Stimulated activated CD8-positive, alpha-beta memory T cell treated with anti-CD3 and anti-CD28 coated beads, Interleukin-15, amount 100 ng/mL, for 48 hours (primary cell): ENCODE measurements around the gene SERPINB13.
"Not testable (repeated sequence)": the region's sequence is repeated elsewhere in the genome, so short reads cannot be mapped to it uniquely, and the experiment has no call there.

Source experiments
- DNase-seq, 2 donors: peaks; one replicate each; pipeline ENCODE4 v3.0.0-alpha.2; 2020; ENCODE audit warnings: low read depth in 2 of 2

SERPINB13 gene

GRCh38 chr18:63590373-63590772 is 3.2 kb downstream of the SERPINB13 start:
- no peak for DNase-seq

DNA sequence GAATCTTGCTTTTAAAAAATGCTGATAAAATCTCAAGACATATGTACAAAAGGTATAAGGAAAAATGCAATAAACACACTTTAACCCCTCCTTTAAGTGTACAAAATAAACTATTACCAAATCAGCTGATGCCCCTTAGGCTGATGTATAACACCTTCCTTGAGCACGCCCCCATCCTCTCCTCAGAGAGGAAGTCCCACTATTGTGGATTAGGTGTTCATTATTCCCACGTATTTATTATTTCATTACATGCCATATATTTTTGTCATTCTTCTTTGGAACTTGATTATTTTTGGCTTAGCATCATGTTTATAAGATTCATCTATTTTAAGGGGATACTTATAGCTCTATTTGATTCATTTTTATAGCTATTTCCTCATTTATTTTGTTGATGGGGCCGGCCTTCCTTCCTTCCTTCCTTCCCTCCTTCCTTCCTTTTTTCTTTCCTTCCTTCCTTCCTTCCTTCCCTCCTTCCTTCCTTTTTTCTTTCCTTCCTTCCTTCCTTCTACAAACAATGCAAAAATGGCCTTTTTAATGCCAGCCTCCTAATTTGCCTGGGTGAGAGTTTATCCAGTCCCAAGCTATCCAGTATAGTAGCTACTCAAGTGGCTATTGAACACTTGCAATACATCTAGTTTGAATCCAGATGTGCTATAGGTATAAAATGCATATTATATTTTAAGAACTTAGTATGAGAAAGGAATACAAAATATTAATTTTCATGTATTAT is 4.0 kb downstream of the SERPINB13 start:
- DNase-seq = no peak

GRCh38 chr18:63591725-63592124 is 4.6 kb downstream of the SERPINB13 start:
- DNase-seq = no peak

- no peak for DNase-seq
These were observed 5.3 kb downstream of the SERPINB13 start for GRCh38 chr18:63592471-63592870.

- no peak for DNase-seq
These were observed 9.8 kb downstream of the SERPINB13 start for GRCh38 chr18:63596964-63597363.

- DNase-seq = no peak
These were observed 16.2 kb downstream of the SERPINB13 start for GRCh38 chr18:63603355-63603754.

DNA sequence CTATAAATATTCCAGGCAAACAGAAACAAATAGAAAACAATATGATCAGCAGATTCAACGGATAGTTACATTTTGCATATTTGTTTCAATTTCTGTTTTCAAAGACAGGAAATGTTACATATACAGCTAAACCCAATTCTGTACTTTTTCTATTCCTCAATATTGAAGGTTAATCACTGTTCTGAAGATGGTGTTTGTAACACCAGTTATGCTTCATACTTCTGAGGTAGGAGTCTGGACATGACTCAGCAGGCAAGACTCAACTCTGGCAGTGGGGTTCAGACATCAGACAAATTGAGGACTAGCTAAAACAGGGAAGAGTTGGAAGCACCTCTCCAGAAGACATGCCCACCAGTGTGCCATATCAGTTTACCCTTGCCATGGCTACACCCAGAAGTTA is 16.6 kb downstream of the SERPINB13 start:
- no peak for DNase-seq

GRCh38 chr18:63604791-63605567 is 17.8 kb downstream of the SERPINB13 start:
- DNase-seq = no peak

GRCh38 chr18:63606526-63606925 is 19.4 kb downstream of the SERPINB13 start:
- DNase-seq = no peak

DNA sequence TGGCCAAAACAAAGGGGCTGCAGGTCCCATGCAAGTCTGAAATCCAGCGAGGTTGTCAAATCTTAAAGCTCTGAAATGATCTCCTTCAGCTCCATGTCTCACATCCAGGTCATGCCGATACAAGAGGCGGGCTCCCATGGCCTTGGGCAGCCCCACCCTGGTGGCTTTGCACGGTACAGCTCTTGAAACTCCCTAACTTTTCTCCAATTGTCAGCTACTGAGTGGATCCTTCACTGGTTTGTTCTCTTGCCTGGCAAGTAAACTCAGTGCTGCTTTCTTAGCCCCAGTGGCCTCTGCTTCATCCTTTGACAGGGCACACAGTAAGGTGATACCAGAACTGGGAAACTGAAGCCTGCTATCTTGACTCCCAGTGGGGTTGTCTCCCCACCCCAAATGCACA is 26.3 kb downstream of the SERPINB13 start:
- no peak for DNase-seq

DNA sequence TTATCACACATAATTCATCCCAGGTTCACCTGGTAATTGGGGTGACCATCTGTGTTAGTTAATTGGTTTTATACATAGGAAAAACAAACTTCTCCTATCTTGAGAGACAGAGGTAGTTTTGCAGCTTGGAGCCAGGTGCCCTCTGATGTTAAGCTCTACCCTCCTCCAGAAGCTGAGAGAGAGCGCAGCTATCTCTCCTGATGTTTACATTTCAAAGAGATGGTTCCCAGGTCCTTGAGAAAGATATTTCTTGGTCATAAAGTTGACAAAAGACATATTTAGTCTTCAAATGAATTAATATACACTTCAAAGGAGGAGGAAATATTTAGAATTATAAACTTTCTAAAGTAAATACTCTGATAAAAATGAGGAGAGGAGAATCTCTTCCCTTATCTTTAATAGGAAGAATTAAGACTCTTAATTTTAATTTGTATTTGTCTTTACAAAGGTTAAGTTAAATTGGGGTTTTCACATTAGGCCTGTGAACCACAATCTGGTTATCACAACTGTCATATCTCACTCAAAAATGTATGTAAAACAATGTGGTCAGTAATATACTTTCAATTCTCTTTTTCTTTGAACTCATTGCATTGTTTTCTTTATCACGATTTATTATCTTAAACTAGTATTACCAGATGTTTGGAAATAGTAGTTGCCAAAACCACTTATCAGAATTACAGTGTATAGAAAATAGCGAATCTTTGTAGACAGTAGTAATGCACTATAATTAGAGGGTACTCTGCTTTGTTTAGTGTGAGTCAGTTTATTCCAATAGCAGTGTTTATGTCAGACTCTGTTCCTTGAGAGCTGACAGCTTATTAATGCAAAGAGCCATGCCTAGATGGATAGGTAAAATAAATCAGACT is 30.1 kb downstream of the SERPINB13 start:
- DNase-seq = no peak

- DNase-seq = no peak
These were observed 30.7 kb downstream of the SERPINB13 start for GRCh38 chr18:63617915-63618234.

DNA sequence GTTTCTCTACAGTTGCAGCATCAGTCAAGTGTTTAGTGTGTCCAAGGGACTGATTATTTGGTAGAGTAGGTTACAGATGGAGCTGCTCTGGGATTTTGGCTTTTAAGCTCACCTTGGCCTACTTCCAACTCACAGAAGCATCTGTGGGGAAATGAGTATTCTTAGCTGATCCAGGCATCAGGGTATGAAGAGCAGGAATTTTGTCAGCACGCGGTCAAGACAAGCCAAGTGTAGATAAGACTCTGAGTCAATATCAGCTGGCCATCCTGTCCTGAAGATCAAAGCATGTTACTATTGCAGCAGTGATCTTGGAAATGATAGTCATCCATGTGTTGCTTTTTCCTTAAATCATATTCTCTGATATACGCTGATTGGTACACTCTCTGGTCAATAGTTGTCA is 32.5 kb downstream of the SERPINB13 start:
- no peak for DNase-seq

- no peak for DNase-seq
These were observed 37.7 kb downstream of the SERPINB13 start for GRCh38 chr18:63624863-63625262.

- no peak for DNase-seq
These were observed 39.3 kb downstream of the SERPINB13 start for GRCh38 chr18:63626431-63626830.

- no peak for DNase-seq
These were observed 40.7 kb downstream of the SERPINB13 start for GRCh38 chr18:63627819-63628218.

DNA sequence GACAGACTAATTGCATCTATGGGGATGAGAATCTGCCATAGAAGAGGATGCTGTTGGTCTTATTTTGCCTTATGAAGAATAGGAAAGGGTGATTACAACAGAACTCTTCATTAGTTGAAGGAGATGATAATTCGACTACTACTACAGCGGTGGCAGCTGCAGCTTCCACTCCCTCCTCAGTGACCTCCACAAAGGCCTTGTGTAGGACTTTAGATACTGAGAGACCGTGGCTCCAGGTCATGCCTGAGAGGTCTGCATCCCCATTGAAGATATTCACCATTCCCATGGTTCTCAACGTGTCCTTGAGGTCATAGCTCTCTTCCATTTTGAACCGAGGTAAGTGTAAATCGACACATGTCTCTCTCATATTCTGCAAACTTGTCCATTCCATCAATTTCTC is 50.6 kb downstream of the SERPINB13 start:
- no peak for DNase-seq

GRCh38 chr18:63641157-63641680 is 54.1 kb downstream of the SERPINB13 start:
- DNase-seq = not testable (repeated sequence)

- not testable (repeated sequence) for DNase-seq
These were observed 55.7 kb downstream of the SERPINB13 start for GRCh38 chr18:63642668-63643356.

GRCh38 chr18:63644142-63644541 is 57.0 kb downstream of the SERPINB13 start, which contains the start of gene SERPINB4:
TSS of gene SERPINB4 (minus strand) at chr18:63644256. CDS start at chr18:63643577, 679 bp downstream.
- DNase-seq = not testable (repeated sequence)

- DNase-seq = not testable (repeated sequence)
These were observed 57.6 kb downstream of the SERPINB13 start for GRCh38 chr18:63644694-63645093.
